ENCODE results near the gene PTPN3. TPM values are rescaled to one million over a fixed set of nuclear protein-coding genes. Genes with fewer than 3 reads are reported as not detected.

The PTPN3 gene
- total RNA-seq, 4 donors from 2014 or later: 31.6 to 64.0 (median 38.7) TPM

DNA sequence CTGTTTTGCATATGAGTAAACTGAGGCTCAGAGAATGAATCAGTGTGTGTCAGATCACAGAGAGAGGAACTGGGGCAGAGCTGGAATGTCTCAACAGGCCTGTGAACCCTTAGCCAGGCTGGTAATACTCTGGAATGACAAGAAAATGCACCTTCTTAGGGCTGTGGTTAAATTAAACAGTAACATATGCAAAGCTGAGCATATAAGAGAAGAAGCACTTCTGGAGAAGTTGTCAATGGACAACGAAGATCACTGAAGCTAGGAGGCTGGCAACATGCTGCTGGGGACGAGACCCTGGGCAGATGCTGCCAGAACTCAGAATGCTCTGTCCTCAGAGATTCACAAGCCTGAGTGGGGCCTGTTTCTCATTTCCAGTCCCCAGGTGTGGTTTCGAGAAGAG is 112.6 kb downstream of the PTPN3 start:
- H3K27ac ChIP-seq: no peak overlapping the region
- no peak overlapping the region for H3K4me3 ChIP-seq
- DNase-seq (ENCODE audit: low spot score in 2 of 2): no peak
- peaks cover 94% of the 10 kb centered on the region for H3K36me3 ChIP-seq
- 91% methylated on average over 3 of the region's 3 CpGs for WGBS
- no peaks in the 10 kb centered on the region for H3K27me3 ChIP-seq
- no peaks in the 10 kb centered on the region for H3K4me1 ChIP-seq
- H3K9me3 ChIP-seq: no peaks in the 10 kb centered on the region
- TF ChIP-seq, protein P1, sequence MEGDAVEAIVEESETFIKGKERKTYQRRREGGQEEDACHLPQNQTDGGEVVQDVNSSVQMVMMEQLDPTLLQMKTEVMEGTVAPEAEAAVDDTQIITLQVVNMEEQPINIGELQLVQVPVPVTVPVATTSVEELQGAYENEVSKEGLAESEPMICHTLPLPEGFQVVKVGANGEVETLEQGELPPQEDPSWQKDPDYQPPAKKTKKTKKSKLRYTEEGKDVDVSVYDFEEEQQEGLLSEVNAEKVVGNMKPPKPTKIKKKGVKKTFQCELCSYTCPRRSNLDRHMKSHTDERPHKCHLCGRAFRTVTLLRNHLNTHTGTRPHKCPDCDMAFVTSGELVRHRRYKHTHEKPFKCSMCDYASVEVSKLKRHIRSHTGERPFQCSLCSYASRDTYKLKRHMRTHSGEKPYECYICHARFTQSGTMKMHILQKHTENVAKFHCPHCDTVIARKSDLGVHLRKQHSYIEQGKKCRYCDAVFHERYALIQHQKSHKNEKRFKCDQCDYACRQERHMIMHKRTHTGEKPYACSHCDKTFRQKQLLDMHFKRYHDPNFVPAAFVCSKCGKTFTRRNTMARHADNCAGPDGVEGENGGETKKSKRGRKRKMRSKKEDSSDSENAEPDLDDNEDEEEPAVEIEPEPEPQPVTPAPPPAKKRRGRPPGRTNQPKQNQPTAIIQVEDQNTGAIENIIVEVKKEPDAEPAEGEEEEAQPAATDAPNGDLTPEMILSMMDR (IDR thresholded peaks at IDR 0.05): no peak
- TF ChIP-seq POLR2AphosphoS5 (IDR thresholded peaks at IDR 0.05) (no peak), POLR2A (IDR thresholded peaks at IDR 0.05) (no peak), EP300 (IDR thresholded peaks at IDR 0.05) (no peak)

DNA sequence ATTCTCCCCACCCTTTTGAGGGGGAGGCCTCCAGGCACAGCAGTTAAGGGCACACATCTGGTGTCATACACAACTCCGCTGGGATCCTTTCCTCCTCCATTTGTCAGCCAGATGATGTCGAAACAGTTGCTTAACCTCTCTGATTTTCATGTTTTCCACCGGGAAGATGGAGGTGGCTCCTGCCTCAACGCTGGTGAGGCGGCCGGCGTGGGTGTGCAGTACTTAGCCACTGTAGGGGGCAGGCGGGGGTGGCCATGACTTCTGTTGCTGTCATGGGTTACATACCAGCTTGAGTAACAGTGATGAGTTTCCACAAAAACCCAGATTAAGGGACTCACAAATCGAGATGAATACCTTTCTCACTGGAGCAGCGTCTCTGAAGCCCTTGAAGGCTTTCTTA is 114.2 kb downstream of the PTPN3 start:
- DNase-seq (ENCODE audit: low spot score in 2 of 2): no peak
- H3K27me3 ChIP-seq: no peaks in the 10 kb centered on the region
- 83% methylated on average over 10 of the region's 10 CpGs for WGBS
- peaks cover 93% of the 10 kb centered on the region for H3K36me3 ChIP-seq
- no peaks in the 10 kb centered on the region for H3K4me1 ChIP-seq
- no peaks in the 10 kb centered on the region for H3K9me3 ChIP-seq
- no peak overlapping the region for H3K27ac ChIP-seq
- no peak for TF ChIP-seq POLR2AphosphoS5 (IDR thresholded peaks at IDR 0.05)
- no peak for TF ChIP-seq POLR2A (IDR thresholded peaks at IDR 0.05)
- H3K4me3 ChIP-seq: no peak overlapping the region

GRCh38 chr9:109383356-109383755 is 114.8 kb downstream of the PTPN3 start:
- no peak overlapping the region for H3K27ac ChIP-seq
- 69% methylated on average over 11 of the region's 15 CpGs for WGBS
- H3K4me3 ChIP-seq: no peak overlapping the region
- no peak for DNase-seq (ENCODE audit: low spot score in 2 of 2)
- H3K27me3 ChIP-seq: no peaks in the 10 kb centered on the region
- H3K36me3 ChIP-seq: peaks cover 93% of the 10 kb centered on the region
- TF ChIP-seq EP300 (IDR thresholded peaks at IDR 0.05): no peak
- TF ChIP-seq POLR2AphosphoS5 (IDR thresholded peaks at IDR 0.05): no peak
- TF ChIP-seq, protein P1 (IDR thresholded peaks at IDR 0.05): no peak
- no peak for TF ChIP-seq POLR2A (IDR thresholded peaks at IDR 0.05)
- no peaks in the 10 kb centered on the region for H3K9me3 ChIP-seq
- H3K4me1 ChIP-seq: no peaks in the 10 kb centered on the region

GRCh38 chr9:109382585-109382984 is 115.5 kb downstream of the PTPN3 start:
- Histone ChIP-seq H3K4me3 (no peak overlapping the region), H3K9me3 (no peaks in the 10 kb centered on the region), H3K4me1 (no peaks in the 10 kb centered on the region), H3K36me3 (peaks cover 85% of the 10 kb centered on the region), H3K27me3 (no peaks in the 10 kb centered on the region), H3K27ac (no peak overlapping the region)
- TF ChIP-seq, protein P1 (IDR thresholded peaks at IDR 0.05): no peak
- TF ChIP-seq POLR2AphosphoS5 (IDR thresholded peaks at IDR 0.05): no peak
- TF ChIP-seq POLR2A (IDR thresholded peaks at IDR 0.05): no peak
- no peak for TF ChIP-seq EP300 (IDR thresholded peaks at IDR 0.05)
- 99% methylated on average over 3 of the region's 3 CpGs for WGBS
- no peak for DNase-seq (ENCODE audit: low spot score in 2 of 2)

DNA sequence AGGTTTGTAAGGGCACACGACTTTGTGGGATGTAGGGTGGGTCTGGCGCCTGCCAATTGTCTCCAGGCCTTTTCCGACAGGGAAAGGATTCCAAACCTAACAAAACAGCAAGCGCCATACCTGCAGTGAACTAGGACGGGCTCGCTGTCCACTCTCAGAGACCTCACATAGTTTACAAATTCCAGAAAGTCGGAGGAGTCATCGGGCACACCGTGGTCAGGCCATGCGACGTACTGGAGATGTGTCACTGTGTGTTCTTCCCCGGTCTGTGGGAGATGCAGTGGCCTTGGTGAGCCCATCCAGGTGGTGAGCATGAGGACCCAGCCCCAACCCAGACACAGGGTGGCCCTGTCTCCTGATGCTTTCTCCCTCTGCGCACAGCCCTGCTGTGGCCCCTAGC is 115.9 kb downstream of the PTPN3 start:
- Histone ChIP-seq H3K4me1 (no peaks in the 10 kb centered on the region), H3K9me3 (no peaks in the 10 kb centered on the region), H3K36me3 (peaks cover 81% of the 10 kb centered on the region), H3K27ac (no peak overlapping the region), H3K4me3 (no peak overlapping the region), H3K27me3 (no peaks in the 10 kb centered on the region)
- WGBS: 92% methylated on average over 13 of the region's 13 CpGs
- DNase-seq (ENCODE audit: low spot score in 2 of 2): no peak
- TF ChIP-seq EP300 (IDR thresholded peaks at IDR 0.05) (no peak), POLR2A (IDR thresholded peaks at IDR 0.05) (no peak), POLR2AphosphoS5 (IDR thresholded peaks at IDR 0.05) (no peak)

DNA sequence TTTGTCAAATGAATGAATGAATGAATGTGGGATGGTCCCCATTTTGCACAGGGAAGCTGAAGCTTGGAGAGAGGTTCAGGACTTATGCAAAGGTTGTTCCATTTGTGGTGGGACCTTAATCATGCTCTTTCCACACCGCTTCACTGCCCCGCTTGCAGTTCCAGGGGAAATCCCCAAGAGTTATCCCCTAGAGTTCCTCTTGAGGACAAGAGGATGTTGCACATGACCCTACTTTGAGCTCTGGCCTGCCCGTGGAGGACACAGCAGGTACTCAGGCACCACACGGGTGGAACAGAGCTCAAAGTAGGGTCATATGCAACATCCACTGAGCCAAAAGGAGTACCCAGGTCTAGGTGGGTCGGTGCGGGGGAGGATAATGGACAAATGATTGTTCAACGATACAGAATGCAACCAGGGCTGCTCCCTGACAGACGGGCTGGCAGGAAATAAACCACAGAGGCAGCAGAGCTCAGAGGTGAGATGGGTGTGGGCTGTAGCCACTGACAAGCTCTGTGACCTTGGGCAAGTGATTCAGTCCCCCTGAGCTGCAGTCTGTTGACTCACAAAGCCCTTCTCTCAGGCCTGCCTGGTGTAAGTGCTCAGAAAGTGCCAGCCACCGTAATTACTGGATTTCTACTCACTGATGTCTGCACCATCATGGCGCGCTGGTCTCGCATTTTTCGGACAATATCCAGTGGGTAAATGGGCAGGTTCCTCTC is 116.9 kb downstream of the PTPN3 start:
- WGBS: 82% methylated on average over 9 of the region's 13 CpGs
- no peak for TF ChIP-seq POLR2A (IDR thresholded peaks at IDR 0.05)
- no peak for TF ChIP-seq EP300 (IDR thresholded peaks at IDR 0.05)
- TF ChIP-seq, protein P1 (IDR thresholded peaks at IDR 0.05): no peak
- TF ChIP-seq POLR2AphosphoS5 (IDR thresholded peaks at IDR 0.05): no peak

More for the DNA sequence above, 116.9 kb downstream of the PTPN3 start:
- Histone ChIP-seq H3K9me3 (no peaks in the 10 kb centered on the region), H3K4me1 (no peaks in the 10 kb centered on the region), H3K4me3 (no peak overlapping the region), H3K27me3 (no peaks in the 10 kb centered on the region), H3K27ac (no peak overlapping the region), H3K36me3 (peaks cover 74% of the 10 kb centered on the region)
- DNase-seq (ENCODE audit: low spot score in 2 of 2): no peak
